ENCODE data around the gene VSIR.

Gene VSIR

DNA sequence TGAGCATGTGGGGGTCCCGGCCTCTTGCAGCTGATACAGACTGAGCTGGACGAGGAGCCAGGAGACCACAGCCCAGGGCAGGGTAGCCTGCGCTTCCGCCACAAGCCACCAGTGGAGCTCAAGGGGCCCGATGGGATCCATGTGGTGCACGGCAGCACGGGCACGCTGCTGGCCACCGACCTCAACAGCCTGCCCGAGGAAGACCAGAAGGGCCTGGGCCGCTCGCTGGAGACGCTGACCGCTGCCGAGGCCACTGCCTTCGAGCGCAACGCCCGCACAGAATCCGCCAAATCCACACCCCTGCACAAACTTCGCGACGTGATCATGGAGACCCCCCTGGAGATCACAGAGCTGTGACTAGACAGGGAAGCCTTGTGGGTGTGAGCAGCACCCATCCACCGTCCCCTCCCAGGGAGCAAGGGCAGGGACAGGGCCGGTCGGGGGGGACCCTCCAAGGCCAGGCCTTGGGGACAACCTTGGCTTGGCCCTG, 41.6 kb upstream of the VSIR start:
- no peak for DNase-seq (ENCODE audit: low read depth)
- H3K4me3 ChIP-seq (ENCODE audit: low read depth, low read length): no peak overlapping the region
- TF ChIP-seq MAX (IDR thresholded peaks at IDR 0.05; ENCODE audit: low read depth, low read length) (no peak), POLR2A (IDR thresholded peaks at IDR 0.05; ENCODE audit: extremely low read depth, insufficient read length) (no peak)
- TF ChIP-seq, protein P1, sequence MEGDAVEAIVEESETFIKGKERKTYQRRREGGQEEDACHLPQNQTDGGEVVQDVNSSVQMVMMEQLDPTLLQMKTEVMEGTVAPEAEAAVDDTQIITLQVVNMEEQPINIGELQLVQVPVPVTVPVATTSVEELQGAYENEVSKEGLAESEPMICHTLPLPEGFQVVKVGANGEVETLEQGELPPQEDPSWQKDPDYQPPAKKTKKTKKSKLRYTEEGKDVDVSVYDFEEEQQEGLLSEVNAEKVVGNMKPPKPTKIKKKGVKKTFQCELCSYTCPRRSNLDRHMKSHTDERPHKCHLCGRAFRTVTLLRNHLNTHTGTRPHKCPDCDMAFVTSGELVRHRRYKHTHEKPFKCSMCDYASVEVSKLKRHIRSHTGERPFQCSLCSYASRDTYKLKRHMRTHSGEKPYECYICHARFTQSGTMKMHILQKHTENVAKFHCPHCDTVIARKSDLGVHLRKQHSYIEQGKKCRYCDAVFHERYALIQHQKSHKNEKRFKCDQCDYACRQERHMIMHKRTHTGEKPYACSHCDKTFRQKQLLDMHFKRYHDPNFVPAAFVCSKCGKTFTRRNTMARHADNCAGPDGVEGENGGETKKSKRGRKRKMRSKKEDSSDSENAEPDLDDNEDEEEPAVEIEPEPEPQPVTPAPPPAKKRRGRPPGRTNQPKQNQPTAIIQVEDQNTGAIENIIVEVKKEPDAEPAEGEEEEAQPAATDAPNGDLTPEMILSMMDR (IDR thresholded peaks at IDR 0.05; ENCODE audit: low read depth, low read length): no peak

- no peak overlapping the region for H3K4me3 ChIP-seq (ENCODE audit: low read depth, low read length)
- no peak for DNase-seq (ENCODE audit: low read depth)
- TF ChIP-seq POLR2A (IDR thresholded peaks at IDR 0.05; ENCODE audit: extremely low read depth, insufficient read length) (no peak), MYC (IDR thresholded peaks at IDR 0.05; ENCODE audit: low read depth, low read length) (no peak), MAX (IDR thresholded peaks at IDR 0.05; ENCODE audit: low read depth, low read length) (no peak)
- TF ChIP-seq, protein P1 (IDR thresholded peaks at IDR 0.05; ENCODE audit: low read depth, low read length): no peak
These were observed 39.7 kb upstream of the VSIR start for GRCh38 chr10:71812913-71813590.

GRCh38 chr10:71812016-71812912, 38.9 kb upstream of the VSIR start:
- no peak overlapping the region for H3K4me3 ChIP-seq (ENCODE audit: low read depth, low read length)
- DNase-seq (ENCODE audit: low read depth): peak; percentile 79
- TF ChIP-seq POLR2A (IDR thresholded peaks at IDR 0.05; ENCODE audit: extremely low read depth, insufficient read length) (no peak), MYC (IDR thresholded peaks at IDR 0.05; ENCODE audit: low read depth, low read length) (peak; percentile 97), MAX (IDR thresholded peaks at IDR 0.05; ENCODE audit: low read depth, low read length) (peak; percentile 99)
- TF ChIP-seq, protein P1 (IDR thresholded peaks at IDR 0.05; ENCODE audit: low read depth, low read length): peak; percentile 84

DNA sequence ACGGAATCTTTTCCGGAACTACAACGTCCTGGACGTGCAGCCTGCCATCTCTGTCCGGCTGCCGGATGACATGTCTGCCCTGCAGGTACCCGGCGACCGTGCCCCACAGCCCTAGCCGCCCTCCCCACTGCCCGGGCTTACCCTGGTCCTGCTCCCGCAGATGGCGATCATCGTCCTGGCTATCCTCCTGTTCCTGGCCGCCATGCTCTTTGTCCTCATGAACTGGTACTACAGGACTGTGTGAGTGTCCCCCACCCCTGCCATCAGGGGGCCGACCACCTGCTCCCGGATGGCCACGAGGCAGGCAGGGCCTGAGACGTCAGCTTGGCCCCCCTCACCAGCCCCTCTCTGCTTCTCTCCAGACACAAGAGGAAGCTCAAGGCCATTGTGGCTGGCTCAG, 38.0 kb upstream of the VSIR start:
- no peak for DNase-seq (ENCODE audit: low read depth)
- TF ChIP-seq, protein P1 (IDR thresholded peaks at IDR 0.05; ENCODE audit: low read depth, low read length): no peak
- no peak for TF ChIP-seq MYC (IDR thresholded peaks at IDR 0.05; ENCODE audit: low read depth, low read length)
- no peak overlapping the region for H3K4me3 ChIP-seq (ENCODE audit: low read depth, low read length)

DNA sequence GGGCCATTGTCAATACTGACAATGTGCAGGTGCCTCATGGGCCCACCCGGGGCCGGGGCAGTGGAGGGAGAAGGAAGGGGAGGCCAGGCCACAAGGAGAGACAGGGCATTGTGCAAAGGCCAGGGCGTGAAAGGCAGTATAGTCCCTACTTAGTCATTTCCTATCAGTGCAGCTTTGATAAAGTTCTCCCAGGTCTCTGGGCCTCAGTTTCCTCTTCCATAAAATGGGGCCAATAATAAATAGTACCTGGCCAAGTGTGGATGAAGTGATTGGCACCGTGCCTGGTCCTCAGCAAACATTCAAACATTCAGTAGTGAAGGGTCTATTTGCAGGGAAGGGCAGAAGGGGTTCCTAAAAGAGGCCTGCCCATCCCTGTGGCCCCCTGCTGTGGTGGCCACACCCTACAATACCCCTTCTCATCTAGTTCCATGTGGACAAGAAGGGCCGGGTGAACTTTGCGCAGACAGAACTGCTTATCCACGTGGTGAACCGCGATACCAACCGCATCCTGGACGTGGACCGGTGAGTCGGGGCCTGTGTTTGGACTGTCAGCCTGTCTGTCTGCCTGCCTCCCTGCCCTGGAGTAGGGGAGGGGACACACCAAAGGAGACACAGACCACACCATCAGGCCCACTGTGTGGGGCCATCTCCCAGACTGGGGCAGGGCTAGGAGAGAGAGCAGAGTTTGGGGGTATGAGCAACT, 36.9 kb upstream of the VSIR start:
- TF ChIP-seq, protein P1 (IDR thresholded peaks at IDR 0.05; ENCODE audit: low read depth, low read length): no peak
- peak; percentile 42; the same call in 1 of the 2 replicates for TF ChIP-seq MAX (IDR thresholded peaks at IDR 0.05; ENCODE audit: low read depth, low read length)
- DNase-seq (ENCODE audit: low read depth): peak; percentile 44
- no peak overlapping the region for H3K4me3 ChIP-seq (ENCODE audit: low read depth, low read length)
